SU-DHL-6 (cell line): ENCODE data around the gene DLL4.

Experiments
- H2AFZ ChIP-seq: fragments of 200-600 bp; sonication (generic); 2 replicates; pipeline ENCODE4 v1.6.1; 2014; ENCODE audit warnings: low read depth, mild to moderate bottlenecking, moderate library complexity, mixed read lengths, antibody characterized with exemption, low read length; ENCODE audit not compliant: severe bottlenecking
- H3F3A ChIP-seq: fragments of 200-600 bp; shearing (Covaris generic); 2 replicates; pipeline ENCODE4 v1.6.0; 2016; ENCODE audit warnings: antibody characterized with exemption, mild to moderate bottlenecking; ENCODE audit not compliant: insufficient read depth
- H3K27ac ChIP-seq: fragments of 200-600 bp; sonication (generic); 2 replicates; pipeline ENCODE4 v1.5.1; 2016; ENCODE audit warnings: low read depth, mild to moderate bottlenecking, low read length, moderate library complexity, mixed read lengths
- H3K27me3 ChIP-seq: fragments of 200-600 bp; sonication (generic), shearing (Covaris generic); 2 replicates; pipeline ENCODE4 v1.6.0; 2014; ENCODE audit warnings: mild to moderate bottlenecking, low read length
- H3K36me3 ChIP-seq: fragments of 200-600 bp; sonication (generic); 2 replicates; pipeline ENCODE4 v1.6.1; 2014; ENCODE audit warnings: mild to moderate bottlenecking, low read length, mixed read lengths
- H3K4me2 ChIP-seq: fragments of 300-600, 200-600 bp; shearing (Covaris generic), sonication (generic); 2 replicates; pipeline ENCODE4 v1.6.0; 2014; ENCODE audit warnings: low read length, low read depth, mild to moderate bottlenecking; ENCODE audit not compliant: poor library complexity, severe bottlenecking
- H3K4me3 ChIP-seq: fragments of 200-600 bp; sonication (generic); 2 replicates; pipeline ENCODE4 v1.5.1; 2014; ENCODE audit warnings: antibody characterized with exemption, low read length, mild to moderate bottlenecking, mixed read lengths; ENCODE audit not compliant: insufficient read depth, poor library complexity, severe bottlenecking
- H3K79me2 ChIP-seq: fragments of 200-600 bp; sonication (generic); 2 replicates; pipeline ENCODE4 v1.6.1; 2014; ENCODE audit warnings: mild to moderate bottlenecking, low read length, moderate library complexity; ENCODE audit not compliant: insufficient read depth
- H3K9ac ChIP-seq: fragments of 200-600 bp; sonication (generic); 2 replicates; pipeline ENCODE4 v1.7.0; 2014; ENCODE audit warnings: mild to moderate bottlenecking, low read length
- H3K9me2 ChIP-seq: fragments of 200-600 bp; sonication (generic); replicated peaks from 2 replicates; pipeline ENCODE4 v1.6.1; 2014; ENCODE audit warnings: low read length; ENCODE audit not compliant: insufficient read depth
- H3K9me3 ChIP-seq: fragments of 200-600 bp; sonication (generic); 2 replicates; pipeline ENCODE4 v1.6.1; 2014; ENCODE audit warnings: low read length, mixed read lengths; ENCODE audit not compliant: insufficient read depth
- H4K20me1 ChIP-seq: fragments of 200-600 bp; sonication (generic); 2 replicates; pipeline ENCODE4 v1.6.1; 2014; ENCODE audit warnings: low read depth, mild to moderate bottlenecking, antibody characterized with exemption, low read length, moderate library complexity, mixed read lengths
- CTCF ChIP-seq: fragments of 200-600 bp; sonication (generic); IDR thresholded peaks from one replicate; pipeline ENCODE4 v1.5.1; 2017; ENCODE audit warnings: antibody characterized with exemption, mild to moderate bottlenecking, low read length, moderate library complexity; ENCODE audit not compliant: insufficient read depth, poor library complexity, severe bottlenecking
- EZH2phosphoT487 ChIP-seq: fragments of 200-600 bp; sonication (generic), shearing (Covaris generic); conservative IDR thresholded peaks from 2 replicates; pipeline ENCODE4 v1.6.1; 2018; ENCODE audit warnings: mild to moderate bottlenecking, antibody characterized with exemption, low read length, moderate library complexity, mixed read lengths

Gene DLL4

GRCh38 chr15:40931300-40932142, 2.4 kb downstream of the DLL4 start:
- no peak overlapping the region for H3K9ac ChIP-seq
- no peaks in the 10 kb centered on the region for H3K36me3 ChIP-seq
- H2AFZ ChIP-seq = no peak overlapping the region
- TF ChIP-seq CTCF (no peak), EZH2phosphoT487 (no peak)
- H3F3A ChIP-seq = no peaks in the 10 kb centered on the region
- H3K4me2 ChIP-seq = no peak overlapping the region
- no peaks in the 10 kb centered on the region for H3K27me3 ChIP-seq
- H3K9me2 ChIP-seq = no peaks in the 10 kb centered on the region
- no peak overlapping the region for H3K27ac ChIP-seq
- no peaks in the 10 kb centered on the region for H3K9me3 ChIP-seq
- H3K4me3 ChIP-seq = no peak overlapping the region
- H4K20me1 ChIP-seq = no peaks in the 10 kb centered on the region
- H3K79me2 ChIP-seq = no peaks in the 10 kb centered on the region

GRCh38 chr15:40932156-40932555, 3.0 kb downstream of the DLL4 start:
- no peak overlapping the region for H2AFZ ChIP-seq
- no peaks in the 10 kb centered on the region for H3K9me3 ChIP-seq
- H3F3A ChIP-seq = no peaks in the 10 kb centered on the region
- H3K9ac ChIP-seq = no peak overlapping the region
- H3K27me3 ChIP-seq = no peaks in the 10 kb centered on the region
- H3K4me2 ChIP-seq = no peak overlapping the region
- no peak overlapping the region for H3K4me3 ChIP-seq
- H3K36me3 ChIP-seq = no peaks in the 10 kb centered on the region
- no peak overlapping the region for H3K27ac ChIP-seq
- no peak for TF ChIP-seq CTCF
- TF ChIP-seq EZH2phosphoT487 = no peak
- H3K9me2 ChIP-seq = no peaks in the 10 kb centered on the region
- H3K79me2 ChIP-seq = no peaks in the 10 kb centered on the region
- no peaks in the 10 kb centered on the region for H4K20me1 ChIP-seq

- Histone ChIP-seq H3K36me3 (no peaks in the 10 kb centered on the region), H3K27ac (no peak overlapping the region), H4K20me1 (no peaks in the 10 kb centered on the region), H3K4me3 (no peak overlapping the region), H3K9me2 (no peaks in the 10 kb centered on the region), H2AFZ (no peak overlapping the region), H3K4me2 (no peak overlapping the region), H3K9me3 (no peaks in the 10 kb centered on the region), H3K79me2 (no peaks in the 10 kb centered on the region), H3K9ac (no peak overlapping the region), H3K27me3 (no peaks in the 10 kb centered on the region), H3F3A (no peaks in the 10 kb centered on the region)
- TF ChIP-seq CTCF (no peak), EZH2phosphoT487 (no peak)
Measured at GRCh38 chr15:40932649-40933516, 3.7 kb downstream of the DLL4 start.
